Measurements from ENCODE around the gene LCE1E.

Gene LCE1E

GRCh38 chr1:152786077-152786476, at the start of gene LCE1E:
TSS of gene LCE1E (plus strand) at chr1:152786257. CDS start at chr1:152787300, 1,043 bp downstream.
- no peak for DNase-seq

GRCh38 chr1:152737997-152738396, 48.1 kb upstream of the LCE1E start:
- no peak for DNase-seq

GRCh38 chr1:152739841-152740240, 46.2 kb upstream of the LCE1E start:
- no peak for DNase-seq

- DNase-seq, result no peak
These were observed 44.4 kb upstream of the LCE1E start for GRCh38 chr1:152741656-152742055.

- no peak for DNase-seq
These were observed 42.5 kb upstream of the LCE1E start for GRCh38 chr1:152743371-152744145.

GRCh38 chr1:152745289-152745704, 40.8 kb upstream of the LCE1E start:
- no peak for DNase-seq

GRCh38 chr1:152745765-152746444, 40.2 kb upstream of the LCE1E start:
- no peak for DNase-seq

GRCh38 chr1:152747831-152748230, 38.2 kb upstream of the LCE1E start:
- no peak for DNase-seq

- DNase-seq, result no peak
These were observed 33.8 kb upstream of the LCE1E start for GRCh38 chr1:152752225-152752624.

GRCh38 chr1:152753586-152753985, 32.5 kb upstream of the LCE1E start:
- DNase-seq, result no peak

GRCh38 chr1:152756872-152757271, 29.2 kb upstream of the LCE1E start:
- DNase-seq, result no peak

- no peak for DNase-seq
These were observed 28.3 kb upstream of the LCE1E start, which contains the start of gene KPRP for GRCh38 chr1:152757747-152758146. TSS of gene KPRP (plus strand) at chr1:152758025. CDS start at chr1:152759589, 1,564 bp downstream.

GRCh38 chr1:152758636-152759035, 27.4 kb upstream of the LCE1E start:
- DNase-seq, result no peak

- DNase-seq, result no peak
These were observed 26.4 kb upstream of the LCE1E start for GRCh38 chr1:152759453-152760173.

GRCh38 chr1:152760551-152761190, 25.4 kb upstream of the LCE1E start:
- DNase-seq, result no peak

- DNase-seq, result no peak
These were observed 24.3 kb upstream of the LCE1E start for GRCh38 chr1:152761609-152762213.

GRCh38 chr1:152768847-152769533, 17.1 kb upstream of the LCE1E start:
- DNase-seq, result no peak

- no peak for DNase-seq
These were observed 15.6 kb upstream of the LCE1E start for GRCh38 chr1:152770411-152770810.

GRCh38 chr1:152774875-152775274, 11.2 kb upstream of the LCE1E start, which contains the start of gene LCE1F:
TSS of gene LCE1F (plus strand) at chr1:152775140. CDS start at chr1:152776372, 1,232 bp downstream.
- no peak for DNase-seq

GRCh38 chr1:152776361-152776760, 9.7 kb upstream of the LCE1E start:
- no peak for DNase-seq

- DNase-seq, result no peak
These were observed 8.4 kb upstream of the LCE1E start for GRCh38 chr1:152777510-152778137.

Data from eye (tissue), 1 donor.